GM21515 (cell line): ENCODE measurements around the gene JARID2.
"Not testable (repeated sequence)": the region's sequence is repeated elsewhere in the genome, so short reads cannot be mapped to it uniquely, and the experiment has no call there.

Experiments
- ATAC-seq: cut with Tn5 transposase; IDR thresholded peaks from one replicate; pipeline ENCODE4 v1.9.1; 2021; ENCODE audit not compliant: unreplicated experiment

JARID2 gene

DNA sequence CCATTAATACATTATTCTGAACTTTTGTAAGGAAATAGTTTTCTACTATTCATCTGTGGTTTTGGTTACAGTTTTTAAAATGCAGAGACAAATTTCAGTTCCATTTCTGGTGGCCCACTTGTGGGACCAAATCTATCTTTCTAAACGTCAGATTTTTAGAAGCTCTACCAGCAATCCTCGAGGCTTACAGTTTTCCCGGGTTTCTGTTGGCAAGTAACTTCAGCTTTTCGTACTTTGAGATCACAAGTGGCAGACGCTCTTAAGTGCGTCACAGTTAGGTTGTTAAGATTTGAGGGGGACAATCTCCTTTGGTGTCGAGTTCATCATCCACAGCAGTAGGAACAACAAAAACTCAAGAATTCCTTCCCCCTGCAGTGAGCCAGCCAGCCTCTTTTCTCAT, 60.0 kb downstream of the JARID2 start:
- no peak for ATAC-seq

DNA sequence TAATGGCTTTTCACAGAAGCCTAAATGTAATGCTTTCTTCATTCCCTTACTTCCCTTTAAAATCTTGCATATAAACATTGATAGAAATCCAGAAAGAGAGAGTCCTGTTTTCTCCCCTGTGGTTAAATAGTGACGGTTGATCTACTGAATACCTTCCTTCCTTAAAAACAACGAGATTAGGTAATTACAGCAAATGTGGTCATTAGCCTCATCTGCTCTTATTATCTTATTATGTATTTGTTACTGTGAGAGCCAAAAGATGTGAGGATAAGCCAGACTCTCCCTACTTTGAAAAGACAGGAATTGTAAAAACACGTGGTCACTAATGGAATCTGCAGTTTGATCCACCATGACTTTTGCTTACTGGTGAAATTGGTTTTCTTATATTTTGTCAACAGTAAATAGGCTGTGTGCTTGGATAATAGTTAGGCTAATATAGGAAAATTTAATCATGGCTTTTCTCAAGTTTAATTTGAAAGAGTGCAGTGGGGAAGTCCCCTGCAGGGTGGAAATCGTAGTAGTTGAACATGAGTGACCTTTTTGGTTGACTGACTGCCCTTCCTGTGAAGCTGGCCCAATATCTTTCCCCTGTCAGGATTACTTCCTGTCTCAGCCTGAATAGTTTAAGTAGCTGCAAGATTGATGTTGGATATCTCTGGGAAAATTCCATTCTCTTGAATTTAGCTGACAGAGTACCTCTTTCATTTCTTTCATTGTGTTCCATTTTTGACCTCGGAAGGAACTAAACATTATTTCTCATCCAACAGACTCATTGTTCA, 62.8 kb downstream of the JARID2 start:
- ATAC-seq: no peak

DNA sequence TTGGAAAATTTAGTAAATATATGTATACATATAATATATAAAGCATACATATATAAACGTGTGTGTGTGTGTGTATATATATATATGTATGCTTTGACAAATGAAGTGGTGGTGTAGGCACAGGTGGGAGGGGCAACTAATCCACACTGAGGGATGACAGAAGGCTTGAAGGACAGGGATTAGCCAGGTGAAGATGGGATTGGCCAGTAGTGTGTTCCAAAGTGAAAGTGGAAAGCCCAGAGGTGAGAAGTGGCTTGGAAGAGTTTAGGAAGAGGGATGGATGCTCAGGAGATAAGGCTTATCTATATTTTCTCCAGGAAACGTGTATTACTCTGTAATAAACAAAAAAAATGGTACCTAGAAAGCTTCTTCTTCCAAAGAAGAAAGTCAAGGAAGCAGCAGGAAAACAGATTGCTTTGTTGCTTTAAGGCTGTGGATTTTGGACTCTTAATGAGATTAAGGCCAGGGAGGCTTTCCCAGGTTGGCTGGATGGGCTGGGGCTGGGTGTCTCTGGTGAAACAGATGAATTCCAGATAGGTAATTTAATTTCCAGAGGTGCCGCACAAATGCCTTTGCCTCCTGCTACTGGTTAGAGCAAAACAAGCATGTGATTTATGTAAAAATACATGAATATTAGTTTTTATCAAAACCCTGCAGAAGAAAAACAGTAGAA, 63.9 kb downstream of the JARID2 start:
- no peak for ATAC-seq

DNA sequence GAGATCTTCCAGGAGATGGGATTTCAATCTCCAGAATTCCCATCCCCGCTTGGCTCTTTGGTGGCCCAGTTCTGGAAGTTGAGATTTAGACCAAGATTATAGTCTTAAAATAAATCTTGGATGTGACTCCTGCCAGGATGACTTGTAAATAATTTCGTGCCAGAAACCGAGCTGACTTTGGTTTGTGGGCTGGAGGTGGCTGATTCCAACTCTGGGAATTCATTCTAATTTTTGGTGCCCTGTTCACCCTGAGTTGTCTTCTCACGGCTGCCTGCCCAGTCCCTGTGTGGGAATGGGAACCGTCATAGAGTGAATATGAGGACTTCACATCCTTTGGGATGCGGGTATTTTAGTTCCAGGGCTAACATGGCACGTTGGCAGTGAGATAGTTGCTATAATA, 64.8 kb downstream of the JARID2 start:
- no peak for ATAC-seq

DNA sequence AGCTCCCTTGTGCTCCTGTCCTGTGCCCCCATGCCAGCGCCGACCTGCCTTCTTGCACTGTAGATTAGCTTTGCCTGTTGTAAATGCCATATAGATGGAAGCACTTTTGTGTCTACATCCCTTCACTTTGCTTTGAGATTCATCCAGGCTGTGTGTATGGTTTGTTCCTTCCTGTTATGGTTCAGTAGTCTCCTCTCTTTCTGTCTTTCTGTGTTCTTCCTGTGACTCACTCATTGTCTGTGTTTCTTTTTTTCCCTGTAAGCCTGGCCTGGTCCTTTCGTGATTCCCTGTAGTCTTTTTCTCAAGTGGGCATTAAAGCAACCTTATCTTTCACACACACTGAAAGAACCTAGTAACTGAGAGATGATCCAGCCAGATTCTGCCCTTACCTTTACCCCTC, 66.6 kb downstream of the JARID2 start:
- ATAC-seq: no peak

GRCh38 chr6:15313367-15313766, 67.5 kb downstream of the JARID2 start:
- ATAC-seq: no peak

GRCh38 chr6:15316754-15317153, 70.9 kb downstream of the JARID2 start:
- ATAC-seq: no peak

DNA sequence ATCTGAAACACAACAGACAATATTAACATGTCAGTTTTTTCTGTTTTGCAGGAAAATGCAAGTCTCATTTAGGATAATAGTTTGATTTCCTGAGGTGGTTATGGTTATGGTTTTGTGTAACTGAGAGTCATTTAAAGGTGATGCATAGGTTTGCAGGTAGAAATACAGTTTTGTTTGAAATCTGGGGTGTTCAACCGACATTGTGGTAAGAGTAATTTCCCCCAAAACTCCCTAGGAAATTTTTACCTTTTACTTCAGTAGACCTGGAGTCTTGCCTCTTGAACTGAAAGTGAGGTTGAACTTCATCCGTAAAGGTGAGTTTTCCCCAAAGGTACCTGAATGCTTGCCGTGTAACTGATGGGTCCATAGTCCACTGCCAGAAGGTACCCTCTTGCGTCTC, 71.4 kb downstream of the JARID2 start:
- no peak for ATAC-seq

DNA sequence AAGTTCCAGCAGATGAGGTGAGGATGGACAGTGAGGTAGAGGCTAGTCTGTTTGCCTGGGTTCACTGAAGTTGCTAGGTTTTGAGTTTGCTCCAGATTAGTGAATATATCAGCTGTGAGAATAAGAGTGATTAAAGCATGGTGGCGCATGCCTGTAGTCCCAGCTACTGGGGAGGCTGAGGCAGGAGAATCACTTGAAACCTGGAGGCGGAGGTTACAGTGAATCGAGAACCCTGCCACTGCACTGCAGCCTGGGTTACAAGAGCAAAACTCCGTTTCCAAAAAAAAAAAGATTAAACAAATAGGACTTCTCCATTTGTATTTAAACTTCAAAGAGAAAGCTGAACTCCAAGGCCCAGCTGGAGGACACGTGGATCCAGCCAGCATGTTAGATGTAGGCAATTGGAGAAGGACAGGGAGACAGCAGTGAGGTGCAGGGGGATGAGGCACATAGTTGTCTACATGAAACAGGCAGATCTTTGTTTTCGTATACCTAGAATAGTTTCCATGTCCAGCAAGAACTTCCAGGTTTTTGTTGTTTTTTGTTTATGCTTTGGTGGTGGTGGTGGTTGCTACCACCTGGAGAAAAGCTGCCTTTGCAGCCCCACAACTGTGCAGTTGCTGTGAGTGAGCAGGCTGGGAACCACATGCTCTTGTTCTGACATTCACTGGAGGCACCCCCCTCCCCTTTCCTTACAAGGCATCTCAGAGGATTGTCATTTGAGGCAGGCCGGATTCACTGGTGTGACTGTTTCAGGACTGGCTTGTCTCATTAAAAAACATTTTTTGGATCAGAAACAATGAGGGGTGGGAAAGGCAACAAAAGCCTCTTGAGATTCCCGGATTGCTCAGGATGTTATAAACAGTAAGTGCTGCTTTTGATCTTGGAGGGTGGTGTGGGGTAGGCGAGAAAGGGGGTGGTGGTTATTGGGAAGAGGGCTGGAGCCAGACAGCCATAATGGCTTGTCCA, 72.3 kb downstream of the JARID2 start:
- no peak for ATAC-seq

DNA sequence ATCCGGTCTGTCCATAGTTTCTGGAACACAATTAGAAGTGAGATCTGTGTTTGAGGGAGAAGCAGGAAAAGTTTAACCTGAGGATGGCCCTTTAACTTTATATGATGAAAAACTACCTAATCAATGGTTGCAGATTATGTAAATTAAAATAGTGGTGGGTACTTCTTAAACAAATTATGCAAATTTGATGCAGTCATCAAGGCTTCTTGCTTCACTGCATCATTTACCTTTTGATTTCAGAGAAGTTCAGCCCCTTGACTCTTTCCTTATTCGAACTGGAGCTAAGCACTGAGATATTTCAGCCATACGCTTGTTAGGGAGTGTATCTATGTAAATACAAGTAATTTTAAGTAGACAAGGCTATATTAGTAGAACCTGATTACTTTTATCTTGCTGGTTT, 73.8 kb downstream of the JARID2 start:
- ATAC-seq: no peak

GRCh38 chr6:15320693-15321092, 74.8 kb downstream of the JARID2 start:
- no peak for ATAC-seq

DNA sequence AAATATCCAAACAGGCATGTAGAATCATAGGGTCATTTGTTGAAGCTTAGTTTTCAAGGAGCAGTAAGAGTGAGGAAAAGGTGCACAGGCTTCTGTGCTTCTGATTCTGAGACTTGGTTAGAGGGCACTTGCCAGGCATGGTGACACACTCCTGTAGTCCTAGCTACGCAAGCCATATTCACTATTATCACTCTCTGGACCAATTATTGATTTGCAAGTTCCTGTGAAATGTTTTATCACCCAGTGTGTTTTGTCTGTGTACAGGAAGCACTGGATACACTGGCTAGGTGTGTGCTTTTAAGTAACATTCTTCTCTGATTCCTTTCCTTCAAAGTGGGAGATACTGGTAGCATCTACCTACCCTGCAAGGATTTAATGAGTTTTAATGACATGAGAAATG, 76.3 kb downstream of the JARID2 start:
- ATAC-seq: no peak

DNA sequence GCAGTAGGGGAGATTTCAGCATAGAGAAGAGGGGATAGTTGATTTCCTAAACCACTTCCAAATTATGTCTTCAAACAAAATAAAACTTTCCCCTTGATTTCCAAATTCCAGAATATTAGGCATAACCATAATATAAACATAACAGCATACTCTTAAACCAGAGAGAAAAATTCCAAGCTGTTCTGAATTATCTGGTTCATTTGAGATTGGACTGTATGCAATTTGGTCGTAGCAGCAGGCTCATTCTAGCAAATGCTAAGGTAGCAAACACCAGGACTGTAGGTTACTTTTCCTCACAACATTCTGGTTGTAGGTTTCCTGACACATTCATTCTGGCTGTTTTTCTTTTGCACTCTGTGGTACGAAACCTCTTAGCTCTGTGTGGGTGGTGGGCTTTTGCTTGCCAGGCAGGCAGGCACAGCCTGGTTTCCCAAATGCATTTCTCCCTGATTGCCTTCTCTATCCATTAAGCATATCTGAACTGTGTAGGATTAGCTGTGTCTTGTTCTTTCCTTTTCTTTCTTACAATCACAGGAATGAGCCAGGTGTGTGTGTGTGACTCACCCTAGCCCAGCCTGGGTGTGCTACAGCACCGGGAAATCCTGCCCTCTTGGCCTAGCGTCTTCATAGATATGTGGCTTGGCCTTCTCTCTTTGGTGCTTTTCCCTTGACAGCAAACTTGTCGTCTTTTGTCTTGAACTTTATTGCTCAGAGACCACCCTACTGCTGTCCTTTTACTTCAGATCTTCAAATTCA, 77.1 kb downstream of the JARID2 start:
- ATAC-seq: no peak

GRCh38 chr6:15323611-15324010, 77.7 kb downstream of the JARID2 start:
- not testable (repeated sequence) for ATAC-seq

DNA sequence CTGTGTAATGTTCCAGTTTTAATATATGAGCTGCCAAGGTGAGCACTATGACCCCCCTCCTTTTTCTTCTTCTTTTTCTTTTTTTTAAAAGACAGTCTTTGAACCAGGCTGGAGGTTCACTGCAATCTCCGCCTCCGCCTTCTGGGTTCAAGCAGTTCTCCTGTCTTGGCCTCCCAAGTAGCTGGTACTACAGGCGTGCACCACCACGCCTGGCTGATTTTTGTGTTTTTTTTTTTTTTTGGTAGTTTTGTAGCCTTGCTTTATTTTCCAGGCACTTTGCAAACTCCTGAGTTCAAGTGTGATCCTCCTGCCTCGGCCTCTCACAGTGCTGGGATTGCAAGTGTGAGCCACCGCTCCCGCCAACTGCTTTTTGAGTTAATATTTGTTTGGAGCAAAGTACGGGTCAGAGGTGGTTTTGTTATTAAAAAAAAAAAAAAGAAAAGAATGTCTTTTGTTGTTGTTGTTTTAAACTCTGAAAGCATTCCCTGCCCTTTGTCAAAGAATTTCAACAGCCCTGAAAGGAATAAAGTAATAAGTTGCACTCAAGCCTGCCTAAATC, 78.6 kb downstream of the JARID2 start:
- no peak for ATAC-seq

DNA sequence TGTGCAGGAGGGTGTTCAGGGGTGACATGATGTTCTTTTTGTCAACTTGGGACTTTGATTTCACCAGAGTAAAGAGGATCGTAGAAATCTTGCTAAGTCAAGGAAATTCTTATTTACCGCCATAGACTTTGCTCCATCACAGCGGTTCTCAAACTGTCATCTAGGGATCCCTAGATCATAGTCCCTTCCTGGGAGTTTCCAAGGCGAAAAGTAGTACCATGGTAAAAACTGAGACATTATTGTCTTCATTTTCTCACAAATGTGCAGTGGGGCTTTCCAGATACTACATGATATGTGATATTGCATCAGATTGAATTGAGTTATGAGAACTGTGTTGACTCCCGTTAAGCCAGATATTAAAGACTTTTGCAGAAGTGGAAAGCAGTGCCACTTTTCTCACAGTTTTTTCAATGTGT, 79.7 kb downstream of the JARID2 start:
- ATAC-seq: no peak

GRCh38 chr6:15326067-15326614, 80.3 kb downstream of the JARID2 start:
- ATAC-seq: no peak

- ATAC-seq: no peak
Measured at GRCh38 chr6:15327271-15327670, 81.4 kb downstream of the JARID2 start.

- no peak for ATAC-seq
Measured at GRCh38 chr6:15329197-15329671, 83.4 kb downstream of the JARID2 start.
